RKO (cell line): Measurements from ENCODE around the gene AURKA.
A peak's percentile ranks its signal among the peaks of the same experiment; 100 is the strongest.
"Not testable (repeated sequence)": the region's sequence is repeated elsewhere in the genome, so short reads cannot be mapped to it uniquely, and the experiment has no call there.

Experiments used
- DNase-seq: peaks from one replicate; pipeline ENCODE4 v3.0.0-alpha.2; 2016; ENCODE audit warnings: low spot score

Gene AURKA

DNA sequence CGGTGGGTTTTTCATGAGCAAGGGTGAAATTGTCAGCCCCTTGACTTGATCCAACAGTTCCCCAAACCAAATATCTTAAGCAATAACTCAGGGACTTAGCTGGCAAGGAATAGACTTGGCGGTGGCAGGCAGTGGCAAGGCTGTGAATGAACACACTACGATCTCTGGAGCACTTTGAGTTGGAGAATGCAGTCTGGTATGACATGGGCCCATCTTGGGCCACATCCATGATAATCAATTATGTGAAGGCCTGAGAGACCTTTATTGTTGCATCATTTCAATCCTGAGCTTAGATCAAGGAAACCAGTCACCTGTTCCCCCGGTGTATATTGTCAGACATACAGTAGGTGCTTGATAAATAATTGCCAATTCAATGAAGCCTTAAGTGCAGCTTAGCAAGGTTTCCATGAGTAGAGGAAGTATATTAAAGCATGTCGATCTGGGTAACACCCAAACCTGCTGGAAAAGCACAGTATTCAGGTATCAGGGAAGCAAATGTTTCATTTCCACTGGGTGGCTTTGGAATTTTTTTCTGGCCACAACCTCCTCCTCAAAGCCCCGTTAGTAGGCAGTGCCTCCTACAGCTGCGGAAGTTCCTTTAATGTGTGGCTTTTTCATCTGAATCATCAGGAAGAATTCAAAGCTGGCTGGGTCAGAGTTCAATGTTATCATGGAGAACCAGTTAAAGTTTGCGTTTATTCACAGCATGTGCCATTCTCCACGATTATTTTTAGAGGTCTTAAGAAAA is 30.2 kb upstream of the AURKA start:
- DNase-seq: peak; percentile 48

DNA sequence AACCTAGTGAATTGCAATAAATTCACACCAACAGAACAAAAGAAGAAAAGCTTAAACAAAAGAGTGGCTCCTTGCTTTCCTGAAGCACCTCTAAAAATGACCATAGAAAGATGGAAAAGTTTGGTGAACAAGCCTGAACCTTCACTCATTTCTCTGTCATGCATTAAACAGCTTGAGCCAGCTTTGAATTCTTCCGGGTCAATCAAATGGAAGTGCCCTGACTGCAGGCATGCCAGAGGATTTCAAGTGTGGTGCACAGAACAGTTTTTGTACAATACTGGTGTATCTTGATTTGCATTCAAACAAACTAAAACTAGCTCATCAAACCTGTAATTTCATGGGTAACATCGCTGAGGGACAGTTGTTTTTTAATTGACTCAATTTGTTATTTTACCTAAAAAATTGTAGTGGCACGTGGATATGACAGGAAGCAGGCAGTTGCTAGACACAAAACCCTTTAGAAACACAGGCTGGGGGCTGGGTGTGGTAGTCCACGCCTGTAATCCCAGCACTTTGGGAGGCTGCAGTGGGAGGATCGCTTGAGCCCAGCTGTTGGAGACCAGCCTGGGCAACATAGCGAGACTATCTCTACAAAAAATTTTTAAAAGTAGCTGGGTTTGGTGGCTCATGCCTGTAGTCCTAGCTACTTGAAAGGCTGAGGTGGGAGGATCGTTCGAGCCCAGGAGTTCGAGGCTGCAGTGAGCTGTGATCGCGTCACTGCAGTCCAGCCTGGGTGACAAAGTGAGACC is 29.1 kb upstream of the AURKA start:
- DNase-seq: no peak

DNA sequence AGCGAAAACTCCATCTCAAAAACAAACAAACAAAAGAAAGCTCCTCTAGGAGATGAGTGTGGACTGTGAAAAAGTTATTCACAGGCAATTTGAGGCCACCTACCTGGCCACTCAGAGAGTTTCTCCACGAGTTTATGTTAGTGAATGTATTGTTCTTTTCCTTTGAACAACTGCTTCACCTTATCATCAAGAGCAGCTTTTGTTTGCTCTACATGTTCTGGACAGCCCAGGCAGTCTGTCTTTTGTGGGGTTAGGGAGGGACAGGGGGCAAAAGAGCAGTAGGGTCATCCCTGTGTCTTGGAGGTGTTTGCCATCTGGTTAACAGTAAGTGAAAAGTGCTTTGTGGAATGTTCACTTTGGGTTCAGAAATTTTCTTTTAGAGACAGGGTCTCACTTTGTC is 28.0 kb upstream of the AURKA start:
- no peak for DNase-seq

DNA sequence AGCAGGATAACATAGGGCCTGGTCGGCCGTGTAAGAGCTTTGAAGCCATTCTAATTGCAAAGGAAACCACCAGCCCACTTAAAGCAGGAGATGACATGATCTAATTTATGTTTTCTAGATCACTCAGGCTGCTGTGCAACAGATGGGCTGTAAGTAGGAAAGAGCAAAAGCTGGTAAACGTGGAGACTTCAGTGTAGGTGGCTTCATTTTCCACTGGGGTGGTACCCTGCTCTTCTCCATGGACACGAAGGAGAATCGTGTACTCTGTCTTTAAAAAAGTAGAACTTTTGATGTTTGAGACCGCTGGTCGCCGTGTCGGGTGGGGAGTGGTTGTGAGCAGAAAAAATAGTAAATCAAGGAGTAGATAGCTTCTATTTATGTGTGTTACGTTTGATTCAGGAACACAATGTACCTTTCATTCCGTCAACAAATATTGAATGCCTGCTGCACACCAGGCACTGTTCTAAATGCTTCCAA is 26.4 kb upstream of the AURKA start:
- no peak for DNase-seq

DNA sequence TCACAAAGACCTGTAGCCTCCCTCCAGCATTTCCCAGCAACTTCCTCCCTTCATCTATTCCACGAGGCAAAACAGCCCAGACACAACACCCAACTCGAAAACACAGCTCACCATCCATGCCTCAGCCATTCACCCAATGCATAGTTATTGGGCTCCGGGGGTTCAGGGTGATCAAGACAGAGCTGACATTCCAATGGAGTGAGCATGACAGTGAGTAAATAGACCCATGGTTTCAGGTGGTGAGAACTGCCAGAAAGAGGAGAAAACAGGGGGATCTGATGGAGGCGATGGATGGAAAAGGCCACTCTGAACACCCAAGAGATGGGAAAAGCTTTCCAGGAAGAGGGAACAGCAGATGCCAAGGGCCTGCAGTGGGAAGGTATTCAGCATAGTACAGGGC is 25.9 kb upstream of the AURKA start:
- no peak for DNase-seq

DNA sequence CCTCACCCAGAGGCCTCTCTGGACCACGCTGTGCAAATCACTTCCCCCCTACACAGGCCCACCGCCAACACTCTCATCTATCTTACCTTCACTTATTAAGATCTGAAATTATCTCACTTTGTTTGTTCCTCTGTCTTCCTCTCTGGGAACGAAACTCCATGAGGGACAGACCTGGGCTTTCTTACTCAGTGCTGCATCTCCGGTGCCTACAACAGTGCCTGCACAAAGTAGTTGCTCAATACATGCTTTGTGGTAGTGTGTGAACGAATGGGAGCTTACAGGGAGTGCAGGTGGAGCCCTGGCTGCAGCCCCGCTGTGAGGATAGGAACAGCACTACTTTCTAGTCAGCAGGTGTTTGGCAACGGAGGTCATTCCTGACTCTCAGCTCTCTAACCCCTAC is 25.4 kb upstream of the AURKA start:
- no peak for DNase-seq

DNA sequence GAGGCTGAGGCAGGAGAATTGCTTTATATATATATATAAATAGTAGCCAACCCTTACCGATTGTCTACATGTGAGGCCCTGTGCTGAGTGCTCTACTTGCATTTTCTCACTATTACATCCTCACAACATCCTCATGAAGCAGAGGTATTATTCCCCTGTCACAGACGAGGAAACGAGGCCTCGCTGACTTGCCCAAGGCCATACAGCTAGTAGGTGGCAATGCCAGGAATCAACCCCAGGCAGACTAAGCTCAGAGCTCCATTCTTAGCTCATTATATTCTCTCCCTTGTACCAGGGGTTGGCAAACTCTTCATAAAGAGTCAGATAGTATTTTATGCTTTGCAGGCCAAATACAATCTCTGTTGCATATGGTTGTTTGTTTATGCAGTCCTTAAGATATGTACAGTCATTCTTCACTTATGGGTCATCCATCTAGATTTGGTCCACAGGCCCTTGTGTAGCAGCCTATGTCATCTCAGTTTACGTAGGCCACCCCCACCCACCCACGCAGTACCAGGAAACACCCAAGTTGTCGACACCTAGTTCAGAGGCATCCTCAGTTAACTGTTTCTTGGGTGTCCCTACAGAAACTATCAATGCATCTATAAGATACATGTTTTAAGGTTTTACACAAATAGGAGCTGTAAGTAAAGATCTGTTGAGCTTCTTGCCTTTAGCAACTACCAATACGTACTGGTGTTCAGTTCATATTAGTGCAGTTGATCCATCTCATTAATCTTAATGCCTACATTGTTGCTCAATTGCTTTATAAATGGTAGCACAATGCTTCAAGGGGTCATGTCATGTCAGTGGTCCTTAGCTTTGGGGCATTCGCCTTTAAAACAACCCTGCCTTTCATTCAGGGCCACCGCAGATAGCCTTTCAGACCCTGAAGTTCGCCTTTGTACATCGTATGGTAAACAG is 23.1 kb upstream of the AURKA start:
- DNase-seq: peak; percentile 20

DNA sequence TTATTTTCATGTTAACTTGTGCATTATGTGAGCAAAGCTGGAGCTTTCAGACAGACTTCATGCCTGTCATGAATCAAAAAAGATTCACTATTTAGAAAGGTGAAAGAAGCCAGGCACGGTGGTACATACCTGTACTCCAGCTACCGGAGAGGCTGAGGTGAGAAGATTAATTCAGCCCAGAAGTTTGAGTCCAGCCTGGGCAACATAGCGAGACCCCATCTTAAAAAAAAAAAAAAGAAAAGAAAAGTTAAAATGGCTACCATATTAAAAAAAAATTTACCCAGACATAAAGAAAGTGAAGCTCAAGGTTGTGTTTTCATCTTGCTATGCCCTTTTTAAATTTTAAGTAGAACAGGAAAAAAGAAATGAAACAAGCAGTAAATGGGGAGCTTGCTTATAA is 20.9 kb upstream of the AURKA start:
- no peak for DNase-seq

DNA sequence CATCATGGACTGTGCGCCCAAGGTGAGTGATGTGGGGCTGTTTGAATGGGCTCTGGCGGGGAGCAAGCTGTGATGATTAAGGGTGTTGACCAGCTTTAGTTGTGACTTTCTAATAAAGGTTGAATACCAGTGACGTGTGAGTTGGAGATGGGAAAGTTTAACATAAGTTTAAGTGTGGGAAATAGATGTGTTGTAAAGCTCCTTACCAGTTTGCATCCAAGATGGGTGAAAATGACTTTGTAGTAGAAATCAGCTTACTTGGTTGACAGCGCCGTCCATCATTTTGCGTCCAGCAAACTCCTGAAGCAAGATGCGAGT is 20.4 kb upstream of the AURKA start:
- no peak for DNase-seq

DNA sequence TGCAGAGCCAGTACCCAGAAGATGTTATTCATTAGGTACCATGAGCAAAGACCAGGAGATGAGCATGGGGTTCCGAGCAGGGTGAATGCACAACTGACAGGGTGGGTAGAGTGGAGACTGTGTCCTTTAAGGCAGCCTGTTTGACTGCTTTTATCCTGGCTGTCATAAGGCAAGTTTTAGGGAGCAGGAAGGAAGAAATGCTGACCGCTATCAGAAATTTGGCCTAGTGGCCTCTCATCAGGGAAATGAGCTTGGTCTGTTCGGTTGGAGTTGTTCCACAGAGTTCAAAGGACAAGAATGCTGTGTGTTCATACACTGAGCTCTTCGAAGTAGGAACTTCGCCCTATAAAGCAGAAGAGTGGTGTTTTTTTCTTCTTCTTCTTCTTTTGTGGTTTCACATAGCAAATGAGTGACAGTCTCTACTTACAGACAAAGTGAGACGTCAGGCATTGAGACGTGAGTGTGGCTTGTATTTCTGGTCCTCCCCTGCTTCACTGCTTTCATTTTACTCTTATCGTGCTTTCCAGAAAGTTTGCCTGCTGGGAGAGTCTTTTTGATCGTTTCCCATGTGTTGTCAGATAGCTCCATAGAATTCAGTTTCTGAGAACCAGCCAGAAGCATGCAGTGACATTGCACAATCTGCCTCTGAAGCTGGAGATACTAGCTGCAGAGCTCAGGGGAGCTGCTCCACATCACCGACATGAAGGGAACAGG is 19.9 kb upstream of the AURKA start, which contains the start of gene CASS4:
Gene CASS4, plus strand, starts transcription at position 502 of the 714 bp plus-strand sequence. Its CDS starts 199 bp downstream, at position 701.
- DNase-seq: no peak

DNA sequence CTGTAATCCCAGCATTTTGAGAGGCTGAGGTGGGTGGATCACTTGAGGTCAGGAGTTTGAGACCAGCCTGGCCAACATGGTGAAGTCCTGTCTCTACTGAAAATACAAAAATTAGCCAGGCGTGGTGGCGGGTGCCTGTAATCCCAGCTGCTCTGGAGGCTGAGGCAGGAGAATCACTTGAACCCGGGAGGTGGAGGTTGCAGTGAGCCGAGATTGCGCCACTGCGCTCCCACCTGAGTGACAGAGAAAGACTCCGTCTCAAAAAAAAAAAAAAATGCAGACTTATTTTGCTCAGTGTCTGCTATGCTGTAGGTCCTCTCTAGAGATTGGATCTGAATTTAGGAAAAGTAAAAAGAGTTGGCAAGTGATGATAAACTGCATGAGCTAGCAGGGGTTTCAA is 19.3 kb upstream of the AURKA start:
- not testable (repeated sequence) for DNase-seq

DNA sequence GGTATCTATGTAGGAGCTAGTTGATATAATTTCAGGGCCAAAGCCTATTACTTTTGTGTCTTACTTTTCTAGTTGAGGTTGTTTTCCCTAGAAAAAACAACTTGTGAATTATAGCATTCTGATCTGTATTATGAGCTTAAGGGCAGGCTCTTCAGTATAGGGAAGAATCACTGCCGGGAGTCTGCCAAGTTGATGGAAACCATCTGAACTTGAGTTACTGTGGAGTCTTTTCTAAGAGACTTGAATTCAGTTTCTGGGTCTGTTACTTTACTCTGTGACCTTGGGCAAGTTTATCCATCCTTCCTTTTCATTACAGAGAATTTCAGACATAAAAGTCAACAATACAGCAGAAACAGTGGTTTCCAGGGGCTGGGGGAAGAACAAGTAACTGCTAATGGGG is 17.9 kb upstream of the AURKA start:
- no peak for DNase-seq

DNA sequence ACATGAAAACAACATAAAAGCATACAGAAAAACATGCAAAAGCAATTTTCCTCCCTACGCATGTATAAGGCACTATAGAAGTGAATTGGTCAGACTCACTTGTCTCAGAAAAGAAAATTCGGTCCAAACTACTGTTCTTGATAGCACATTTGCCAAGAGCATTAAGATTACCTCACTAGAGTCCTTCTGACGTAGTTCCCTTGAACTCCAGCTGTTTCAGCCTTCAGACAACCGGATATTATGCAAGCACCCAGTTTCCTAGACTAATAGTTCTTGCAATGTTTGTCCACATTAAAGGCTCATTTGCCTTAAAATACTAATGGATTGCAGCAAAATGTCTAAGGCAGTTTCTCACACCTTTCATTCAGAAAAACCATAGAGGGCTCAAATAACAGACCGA is 17.5 kb upstream of the AURKA start:
- DNase-seq: no peak

DNA sequence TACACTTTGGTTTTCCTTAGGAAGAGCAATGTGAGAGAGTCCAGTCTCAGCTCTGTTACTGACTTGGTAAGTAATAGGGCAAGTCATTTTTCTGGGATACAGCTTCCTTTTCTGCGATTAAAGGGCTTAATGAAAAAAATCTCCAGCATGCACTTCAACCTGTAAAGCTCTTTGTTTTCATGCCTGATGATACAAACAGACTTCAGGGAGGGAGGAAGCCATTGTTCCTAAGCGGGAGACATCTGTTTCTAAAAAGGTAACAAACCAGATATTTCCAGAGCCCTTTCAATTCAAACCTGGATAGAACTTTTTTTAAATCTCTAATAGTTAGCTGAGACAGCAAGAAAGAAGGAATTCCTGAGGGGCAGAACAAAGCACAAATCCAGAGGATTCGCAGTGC is 14.9 kb upstream of the AURKA start:
- DNase-seq: no peak

DNA sequence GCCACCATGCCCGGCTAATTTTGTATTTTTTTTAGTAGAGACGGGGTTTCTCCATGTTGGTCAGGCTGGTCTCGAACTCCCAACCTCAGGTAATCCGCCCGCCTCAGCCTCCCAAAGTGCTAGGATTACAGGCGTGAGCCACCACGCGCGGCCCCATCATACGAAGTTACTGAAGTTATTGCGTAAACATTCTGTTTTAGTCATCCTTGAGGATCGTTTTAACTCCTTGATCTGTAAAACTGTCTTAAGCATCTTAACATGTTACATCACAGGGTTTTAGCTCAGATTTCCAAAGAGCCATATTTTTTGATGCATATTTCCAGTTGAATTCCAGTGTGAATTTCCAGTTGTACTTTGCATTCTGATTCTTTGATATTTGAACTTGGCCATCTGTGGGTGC is 13.3 kb upstream of the AURKA start:
- DNase-seq: not testable (repeated sequence)

DNA sequence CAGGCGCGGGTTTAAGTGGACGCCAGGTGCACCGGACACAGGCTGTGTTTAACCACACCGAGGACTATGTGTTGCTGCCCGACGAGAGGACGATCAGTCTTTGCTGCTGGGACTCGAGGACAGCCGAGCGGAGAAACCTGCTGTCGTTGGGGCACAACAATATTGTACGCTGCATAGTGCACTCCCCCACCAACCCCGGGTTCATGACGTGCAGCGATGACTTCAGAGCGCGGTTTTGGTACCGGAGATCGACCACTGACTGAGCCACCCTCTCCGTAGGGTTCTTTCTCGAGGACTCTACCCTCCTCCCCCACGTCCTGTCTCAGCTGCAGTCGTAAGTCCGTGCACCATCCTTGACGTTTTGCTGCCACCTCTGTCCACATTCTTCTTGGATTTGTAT is 11.4 kb upstream of the AURKA start:
- DNase-seq: no peak

DNA sequence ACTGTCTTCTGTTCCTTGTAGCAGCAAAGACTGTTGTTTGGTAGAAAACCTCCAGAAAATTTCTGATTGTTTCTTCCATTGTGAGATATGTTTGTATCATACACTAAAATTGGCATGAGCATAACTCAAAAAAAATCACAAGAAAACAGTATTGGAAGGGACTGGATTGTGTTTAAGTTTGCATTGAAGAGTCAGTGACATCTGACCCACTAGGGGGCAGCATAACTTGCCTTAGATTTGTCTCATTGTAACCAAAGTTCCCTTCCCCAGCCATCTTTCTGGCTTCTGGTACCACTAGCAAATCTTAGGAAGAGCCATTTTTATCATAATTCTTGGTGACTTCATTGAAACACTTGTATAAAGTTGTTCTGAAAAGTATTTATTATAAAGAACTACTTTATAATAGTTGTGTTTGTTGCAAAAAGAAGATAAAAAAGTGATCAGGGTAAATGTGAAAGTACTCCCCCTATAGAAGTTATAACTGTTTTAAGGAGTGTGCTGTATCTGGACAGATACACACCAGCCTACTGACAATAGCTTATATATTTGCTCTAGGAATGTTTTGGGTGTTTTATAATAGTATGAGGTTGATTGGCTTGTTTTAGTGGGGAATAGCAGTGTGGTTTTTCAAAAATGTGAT is 8.1 kb upstream of the AURKA start:
- DNase-seq: peak; percentile 81

DNA sequence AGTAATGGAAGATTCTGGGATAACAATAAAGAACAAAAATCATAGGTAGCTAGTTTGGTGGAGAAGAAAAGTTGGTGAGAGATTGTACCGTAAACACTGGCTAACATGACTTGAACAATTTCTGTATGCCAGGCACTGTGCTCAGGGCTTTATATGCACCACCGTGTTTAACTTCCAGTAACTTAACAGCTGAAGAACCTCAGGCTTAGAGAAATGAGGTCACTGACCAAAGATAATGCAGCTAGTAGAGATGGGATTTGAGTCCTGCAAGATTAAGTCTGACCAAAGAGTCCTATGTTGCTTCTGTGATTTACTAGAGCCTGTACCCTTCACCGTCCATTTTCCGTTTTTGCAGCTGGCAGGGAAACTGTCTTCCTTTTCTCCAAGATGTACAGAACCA is 3.2 kb upstream of the AURKA start:
- no peak for DNase-seq

DNA sequence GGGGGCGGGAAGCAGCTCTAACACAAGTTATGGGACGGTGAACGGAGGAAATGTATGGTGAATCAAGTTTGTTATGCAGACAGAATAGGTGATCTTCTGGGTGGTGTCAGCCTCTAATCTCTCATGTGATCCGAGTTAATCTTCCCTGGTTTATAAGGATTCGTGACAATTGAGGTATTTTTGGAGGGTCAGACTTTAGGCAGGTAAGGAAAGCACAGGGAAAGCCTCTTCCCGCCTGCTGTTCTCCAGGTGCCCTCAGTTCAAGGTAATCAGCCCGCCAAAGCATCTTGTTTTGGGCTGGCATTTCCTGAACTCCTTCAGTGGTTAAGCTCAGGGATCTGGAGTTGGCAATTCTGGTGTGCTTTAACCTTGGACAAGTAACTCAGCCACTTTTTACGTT is 1.6 kb upstream of the AURKA start:
- DNase-seq: peak; percentile 20

DNA sequence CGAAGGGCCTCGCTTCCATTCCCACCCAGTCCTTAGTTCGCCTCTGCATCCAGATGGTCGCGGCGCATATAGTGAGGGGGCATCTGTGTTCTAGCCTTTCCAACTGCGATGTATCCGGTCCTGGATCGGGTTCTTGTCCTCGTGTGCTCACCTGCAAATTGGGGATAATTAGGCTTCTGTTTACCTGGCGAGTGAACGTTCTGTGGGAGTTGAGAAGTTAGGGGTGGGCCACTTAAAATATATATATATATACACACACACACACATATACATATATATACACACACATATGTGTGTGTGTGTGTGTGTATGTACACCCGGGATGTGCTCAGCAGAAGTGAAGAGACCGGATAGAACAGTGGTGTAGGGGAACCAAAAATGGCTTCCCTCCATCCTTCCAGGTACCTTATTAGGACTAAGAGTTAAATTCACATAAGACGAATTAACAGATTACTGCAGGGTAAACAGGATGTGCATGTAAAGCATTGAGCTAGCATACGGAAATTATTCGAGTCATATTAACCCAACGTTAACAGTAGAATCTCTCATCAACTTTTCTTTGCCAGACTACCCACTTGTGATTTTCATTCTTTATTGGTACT is 967 bp upstream of the AURKA start:
- peak; percentile 66 for DNase-seq

DNA sequence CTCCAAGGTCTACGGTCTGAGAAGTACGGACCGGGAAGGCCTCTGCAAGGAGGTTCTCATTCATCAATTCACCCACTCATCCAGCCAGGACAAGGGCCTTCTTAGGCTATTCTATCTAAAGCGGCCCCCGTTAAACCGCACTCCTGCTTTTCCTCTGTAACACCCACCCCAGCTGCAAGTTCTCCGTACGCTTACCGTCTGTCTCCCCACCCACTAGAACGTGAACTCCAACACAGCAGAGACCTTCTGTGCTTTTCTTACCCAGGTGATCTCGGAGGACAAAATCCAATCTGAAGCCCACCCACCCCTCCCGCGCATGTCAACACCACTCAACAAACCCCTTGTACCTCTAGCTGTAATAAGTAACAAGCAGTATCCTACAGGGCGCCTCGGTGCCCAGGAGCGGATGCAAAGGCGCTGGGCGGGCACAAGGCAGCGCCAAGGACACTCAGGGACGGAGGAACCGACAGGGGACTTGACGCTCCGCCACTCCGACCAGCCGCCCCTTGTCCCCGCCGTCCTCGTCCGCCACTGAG is 351 bp downstream of the AURKA start:
- DNase-seq: peak; percentile 33
